ENCODE measurements around the gene KRTAP9-4.

DNA sequence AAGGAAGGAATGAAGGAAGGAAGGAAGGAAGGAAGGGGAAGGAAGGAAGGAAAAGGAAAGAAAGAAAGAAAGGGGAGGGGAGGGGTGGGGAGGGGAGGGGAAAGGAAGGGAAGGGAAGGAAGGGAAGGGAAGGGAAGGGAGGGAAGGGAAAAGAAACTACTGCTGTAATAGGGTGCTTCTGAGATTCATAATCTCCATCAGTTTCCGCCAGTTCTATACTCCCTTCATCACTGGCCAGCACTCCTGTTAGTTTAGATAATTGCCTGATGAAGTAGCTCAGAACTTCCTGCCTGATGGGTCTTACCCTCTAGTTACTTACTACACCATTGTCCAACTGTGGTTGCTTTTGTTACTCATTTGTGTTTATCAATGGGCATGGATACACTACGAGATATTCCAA lies 13.7 kb downstream of the KRTAP9-4 start:
- TF ChIP-seq, protein P1, sequence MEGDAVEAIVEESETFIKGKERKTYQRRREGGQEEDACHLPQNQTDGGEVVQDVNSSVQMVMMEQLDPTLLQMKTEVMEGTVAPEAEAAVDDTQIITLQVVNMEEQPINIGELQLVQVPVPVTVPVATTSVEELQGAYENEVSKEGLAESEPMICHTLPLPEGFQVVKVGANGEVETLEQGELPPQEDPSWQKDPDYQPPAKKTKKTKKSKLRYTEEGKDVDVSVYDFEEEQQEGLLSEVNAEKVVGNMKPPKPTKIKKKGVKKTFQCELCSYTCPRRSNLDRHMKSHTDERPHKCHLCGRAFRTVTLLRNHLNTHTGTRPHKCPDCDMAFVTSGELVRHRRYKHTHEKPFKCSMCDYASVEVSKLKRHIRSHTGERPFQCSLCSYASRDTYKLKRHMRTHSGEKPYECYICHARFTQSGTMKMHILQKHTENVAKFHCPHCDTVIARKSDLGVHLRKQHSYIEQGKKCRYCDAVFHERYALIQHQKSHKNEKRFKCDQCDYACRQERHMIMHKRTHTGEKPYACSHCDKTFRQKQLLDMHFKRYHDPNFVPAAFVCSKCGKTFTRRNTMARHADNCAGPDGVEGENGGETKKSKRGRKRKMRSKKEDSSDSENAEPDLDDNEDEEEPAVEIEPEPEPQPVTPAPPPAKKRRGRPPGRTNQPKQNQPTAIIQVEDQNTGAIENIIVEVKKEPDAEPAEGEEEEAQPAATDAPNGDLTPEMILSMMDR (IDR thresholded peaks at IDR 0.05) = no peak
- no peak for TF ChIP-seq POLR2AphosphoS5 (IDR thresholded peaks at IDR 0.05)
